Activated CD4-positive, alpha-beta T cell treated with anti-CD3 and anti-CD28 coated beads, Interleukin-2, amount 10 ng/mL, durations not matched to agents 7 days and 5 days (primary cell): ENCODE data around the gene TXNRD2. TPM values are rescaled to one million over a fixed set of nuclear protein-coding genes. Genes with fewer than 3 reads are reported as not detected.

ENCODE experiments used
- CTCF ChIA-PET: fragments of 350-600 bp; sonication (Branson Sonifier 250); formaldehyde crosslinking; loops from one replicate; lab custom pipeline; 2021; ENCODE audit warnings: antibody characterized with exemption; lab: Charles Lee
- POLR2A ChIA-PET: fragments of 350-600 bp; sonication (Branson Sonifier 250); formaldehyde crosslinking; loops from one replicate; lab custom pipeline; 2021; ENCODE audit warnings: antibody characterized with exemption; lab: Charles Lee
- DNase-seq: peaks from one replicate; pipeline ENCODE4 v3.0.0-alpha.2; 2020
- H3K27ac Mint-ChIP-seq: one replicate; pipeline ENCODE4 v1.8.0; 2021; ENCODE audit warnings: mild to moderate bottlenecking, moderate library complexity, mixed read lengths
- H3K27me3 Mint-ChIP-seq: one replicate; pipeline ENCODE4 v1.8.0; 2021; ENCODE audit warnings: mixed read lengths
- H3K36me3 Mint-ChIP-seq: one replicate; pipeline ENCODE4 v1.8.0; 2021; ENCODE audit warnings: low read depth, mixed read lengths
- H3K4me1 Mint-ChIP-seq: one replicate; pipeline ENCODE4 v1.8.0; 2021; ENCODE audit warnings: mixed read lengths
- H3K4me3 Mint-ChIP-seq: one replicate; pipeline ENCODE4 v1.8.0; 2021; ENCODE audit warnings: mild to moderate bottlenecking, moderate library complexity, mixed read lengths
- H3K9me3 Mint-ChIP-seq: one replicate; pipeline ENCODE4 v1.8.0; 2021; ENCODE audit warnings: mixed read lengths
- total RNA-seq, 2 experiments: library from RNA; stranded (reverse); gene quantifications; one replicate each; pipeline ENCODE4 v1.2.3, GENCODE V29; 2021

The TXNRD2 gene
- total RNA-seq, 2 experiments from 2014 or later, result 19.3 to 21.9 TPM

GRCh38 chr22:19976671-19977070 lies 35.1 kb upstream of the TXNRD2 start:
- peaks cover 9% of the 10 kb centered on the region for H3K4me1 Mint-ChIP-seq
- POLR2A ChIA-PET, result no interaction called here
- CTCF ChIA-PET, result no interaction called here

GRCh38 chr22:19975707-19976035 lies 34.1 kb upstream of the TXNRD2 start:
- no peak overlapping the region for H3K27ac Mint-ChIP-seq
- no peaks in the 10 kb centered on the region for H3K27me3 Mint-ChIP-seq
- no peak overlapping the region for H3K4me3 Mint-ChIP-seq
- ChIA-PET CTCF (no interaction called here), POLR2A (no interaction called here)
- no peak for DNase-seq
- H3K4me1 Mint-ChIP-seq, result peaks cover 15% of the 10 kb centered on the region
- H3K36me3 Mint-ChIP-seq, result no peaks in the 10 kb centered on the region
- H3K9me3 Mint-ChIP-seq, result no peaks in the 10 kb centered on the region

More at GRCh38 chr22:19976671-19977070, 35.1 kb upstream of the TXNRD2 start:
- Mint-ChIP-seq H3K27me3 (no peaks in the 10 kb centered on the region), H3K27ac (no peak overlapping the region), H3K4me3 (no peak overlapping the region), H3K36me3 (no peaks in the 10 kb centered on the region), H3K9me3 (no peaks in the 10 kb centered on the region)
- DNase-seq, result no peak

GRCh38 chr22:19974935-19975706 lies 33.5 kb upstream of the TXNRD2 start:
- CTCF ChIA-PET, result interaction anchor here (1.2 kb wide), 1 partner anchor 21 kb away, joined by 4 read pairs; no protein-coding TSS in a partner anchor
- H3K27me3 Mint-ChIP-seq, result no peaks in the 10 kb centered on the region
- H3K36me3 Mint-ChIP-seq, result no peaks in the 10 kb centered on the region
- peak overlapping the region; percentile 1 for H3K27ac Mint-ChIP-seq
- POLR2A ChIA-PET, result interaction anchor here (0.5 kb wide), 1 partner anchor 22 kb away, joined by 6 read pairs; no protein-coding TSS in a partner anchor
- H3K4me3 Mint-ChIP-seq, result no peak overlapping the region
- H3K4me1 Mint-ChIP-seq, result peaks cover 17% of the 10 kb centered on the region
- H3K9me3 Mint-ChIP-seq, result no peaks in the 10 kb centered on the region
- no peak for DNase-seq

GRCh38 chr22:19974268-19974861 lies 32.7 kb upstream of the TXNRD2 start:
- POLR2A ChIA-PET, result no interaction called here
- H3K9me3 Mint-ChIP-seq, result no peaks in the 10 kb centered on the region
- H3K4me1 Mint-ChIP-seq, result peaks cover 17% of the 10 kb centered on the region
- no peaks in the 10 kb centered on the region for H3K27me3 Mint-ChIP-seq
- no peaks in the 10 kb centered on the region for H3K36me3 Mint-ChIP-seq
- CTCF ChIA-PET, result interaction anchor here (1.0 to 1.2 kb wide), 2 partner anchors 11 to 20 kb away, joined by 3 to 4 read pairs; no protein-coding TSS in a partner anchor
- H3K4me3 Mint-ChIP-seq, result no peak overlapping the region
- DNase-seq, result peak; percentile 37
- H3K27ac Mint-ChIP-seq, result no peak overlapping the region

- no peak overlapping the region for H3K27ac Mint-ChIP-seq
- H3K36me3 Mint-ChIP-seq, result no peaks in the 10 kb centered on the region
- no peaks in the 10 kb centered on the region for H3K9me3 Mint-ChIP-seq
- POLR2A ChIA-PET, result no interaction called here
- CTCF ChIA-PET, result interaction anchor here (1.0 to 1.2 kb wide), 2 partner anchors 11 to 20 kb away, joined by 3 to 4 read pairs; no protein-coding TSS in a partner anchor
- DNase-seq, result no peak
- H3K4me3 Mint-ChIP-seq, result no peak overlapping the region
- H3K27me3 Mint-ChIP-seq, result no peaks in the 10 kb centered on the region
- peaks cover 17% of the 10 kb centered on the region for H3K4me1 Mint-ChIP-seq
Observed at GRCh38 chr22:19973551-19974267, 32.1 kb upstream of the TXNRD2 start.

GRCh38 chr22:19972652-19973550 lies 31.3 kb upstream of the TXNRD2 start:
- ChIA-PET POLR2A (no interaction called here), CTCF (no interaction called here)
- Mint-ChIP-seq H3K4me1 (peaks cover 17% of the 10 kb centered on the region), H3K27me3 (no peaks in the 10 kb centered on the region), H3K9me3 (no peaks in the 10 kb centered on the region), H3K36me3 (no peaks in the 10 kb centered on the region), H3K27ac (no peak overlapping the region), H3K4me3 (no peak overlapping the region)
- no peak for DNase-seq

GRCh38 chr22:19972251-19972650 lies 30.6 kb upstream of the TXNRD2 start:
- H3K4me1 Mint-ChIP-seq, result peaks cover 17% of the 10 kb centered on the region
- no peak for DNase-seq
- no peak overlapping the region for H3K27ac Mint-ChIP-seq
- H3K4me3 Mint-ChIP-seq, result no peak overlapping the region
- CTCF ChIA-PET, result interaction anchor here (1.3 to 1.5 kb wide), 2 partner anchors 18 to 41 kb away, joined by 3 to 5 read pairs; no protein-coding TSS in a partner anchor
- no peaks in the 10 kb centered on the region for H3K36me3 Mint-ChIP-seq
- no peaks in the 10 kb centered on the region for H3K27me3 Mint-ChIP-seq
- POLR2A ChIA-PET, result no interaction called here
- H3K9me3 Mint-ChIP-seq, result no peaks in the 10 kb centered on the region

GRCh38 chr22:19971276-19972124 lies 29.9 kb upstream of the TXNRD2 start:
- peak; percentile 17 for DNase-seq
- no peak overlapping the region for H3K27ac Mint-ChIP-seq
- H3K36me3 Mint-ChIP-seq, result no peaks in the 10 kb centered on the region
- ChIA-PET POLR2A (interaction anchor here (0.6 kb wide), 1 partner anchor 734 kb away, joined by 3 read pairs; no protein-coding TSS in a partner anchor), CTCF (interaction anchor here (1.3 to 1.7 kb wide), 3 partner anchors 19 to 47 kb away, joined by 3 to 5 read pairs (median 5); no protein-coding TSS in a partner anchor)
- peaks cover 17% of the 10 kb centered on the region for H3K4me1 Mint-ChIP-seq
- H3K9me3 Mint-ChIP-seq, result no peaks in the 10 kb centered on the region
- no peaks in the 10 kb centered on the region for H3K27me3 Mint-ChIP-seq
- no peak overlapping the region for H3K4me3 Mint-ChIP-seq

- Mint-ChIP-seq H3K9me3 (no peaks in the 10 kb centered on the region), H3K36me3 (no peaks in the 10 kb centered on the region), H3K4me3 (no peak overlapping the region), H3K4me1 (peaks cover 17% of the 10 kb centered on the region), H3K27ac (peak overlapping the region; percentile 13), H3K27me3 (no peaks in the 10 kb centered on the region)
- ChIA-PET POLR2A (interaction anchor here (0.6 kb wide), 1 partner anchor 735 kb away, joined by 3 read pairs; no protein-coding TSS in a partner anchor), CTCF (interaction anchor here (0.5 to 1.7 kb wide), 8 partner anchors 8 to 153 kb away, joined by 3 to 5 read pairs (median 3); no protein-coding TSS in a partner anchor)
- DNase-seq, result peak; percentile 79
Observed at GRCh38 chr22:19970479-19971275, 29.1 kb upstream of the TXNRD2 start.

GRCh38 chr22:19970031-19970478 lies 28.4 kb upstream of the TXNRD2 start:
- H3K27ac Mint-ChIP-seq, result no peak overlapping the region
- H3K27me3 Mint-ChIP-seq, result no peaks in the 10 kb centered on the region
- no peaks in the 10 kb centered on the region for H3K36me3 Mint-ChIP-seq
- ChIA-PET CTCF (interaction anchor here (0.5 to 1.7 kb wide), 6 partner anchors 8 to 154 kb away, joined by 3 to 5 read pairs (median 3); no protein-coding TSS in a partner anchor), POLR2A (no interaction called here)
- no peaks in the 10 kb centered on the region for H3K9me3 Mint-ChIP-seq
- no peak overlapping the region for H3K4me3 Mint-ChIP-seq
- DNase-seq, result no peak
- peaks cover 12% of the 10 kb centered on the region for H3K4me1 Mint-ChIP-seq
